Measurements from ENCODE around the gene LILRA1. TPM values are rescaled to one million over a fixed set of nuclear protein-coding genes. Genes with fewer than 3 reads are reported as not detected.

Gene LILRA1
- total and polyA plus RNA-seq, 9 of the 15 experiments (the other 6 are each of a cell fraction or from before 2014, with no cell fraction given) = not detected

DNA sequence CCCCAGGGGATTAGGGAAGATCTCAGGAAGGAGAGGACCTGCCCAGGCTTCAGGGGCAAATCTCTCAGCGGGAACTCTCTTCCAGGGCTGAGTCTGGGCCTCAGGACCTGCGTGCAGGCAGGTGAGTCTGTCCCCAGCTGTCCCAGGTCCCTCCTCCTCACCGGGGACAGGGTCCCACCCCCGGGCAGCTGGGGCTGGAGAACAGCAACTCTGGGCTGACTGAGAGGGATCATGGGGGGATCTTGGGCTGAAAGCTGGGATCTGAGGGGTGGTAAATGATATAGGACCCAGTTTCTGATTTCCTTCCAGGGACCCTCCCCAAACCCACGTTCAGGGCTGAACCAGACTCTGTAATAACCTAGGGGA is 14.3 kb downstream of the LILRA1 start:
- Histone ChIP-seq H3K79me2 (ENCODE audit: control insufficient read depth, insufficient read depth, low read length) (no peaks in the 10 kb centered on the region), H3K4me3 (no peak overlapping the region), H3K9ac (ENCODE audit: insufficient read depth in 1 of 2, low read depth in 2 of 2, low read length in 2 of 2) (no peak overlapping the region), H3K9me1 (ENCODE audit: control insufficient read depth, insufficient read depth, low read length) (no peaks in the 10 kb centered on the region), H3K36me3 (ENCODE audit: control insufficient read depth, insufficient read depth, low read length) (no peaks in the 10 kb centered on the region), H3K27ac (ENCODE audit: extremely low read depth, low read depth, low read length) (no peak overlapping the region), H3K27me3 (ENCODE audit: control insufficient read depth in 2 of 2, insufficient read depth in 2 of 2, low read length in 2 of 2) (peaks cover 16 to 34% of the 10 kb centered on the region in 2 experiments; a peak in 4 of 5 replicates), H4K20me1 (replicated peaks; ENCODE audit: control insufficient read depth, insufficient read depth, low read length) (no peaks in the 10 kb centered on the region; the same call in none of the 2 replicates), H3K4me1 (replicated peaks in 1 of 2; ENCODE audit: control insufficient read depth in 2 of 2, insufficient read depth in 2 of 2, low read length in 2 of 2) (no peaks in the 10 kb centered on the region), H2AFZ (ENCODE audit: low read depth, low read length) (no peak overlapping the region), H3K9me3 (replicated peaks; ENCODE audit: control insufficient read depth, insufficient read depth, low read depth, low read length) (no peaks in the 10 kb centered on the region), H3K4me2 (ENCODE audit: insufficient read depth, low read length) (no peak overlapping the region)
- no peak for ATAC-seq
- no peak for TF ChIP-seq ZKSCAN1 (IDR thresholded peaks at IDR 0.05; ENCODE audit: low read depth, low read length)
- no peak for TF ChIP-seq JUNB (CRISPR knock-in tag; conservative IDR thresholded peaks at IDR 0.05)
- 0% methylated on average over 4 of the region's 5 CpGs for WGBS (ENCODE audit: insufficient coverage, low coverage, missing lambda C conversion rate)
- no TSS peak for BruUV-seq (replicated peaks)
- ChIA-PET POLR2A (no interaction called here), CTCF (ENCODE audit: low intra/inter-chr PET ratio) (no interaction called here)
- in situ Hi-C loops (cut with MboI) = no loop called here
- intact Hi-C loops (cut with micrococcal nuclease) = no loop called here
- FAIRE-seq = no peak
- no peak for DNase-seq (ENCODE audit: extremely low read depth in 1 of 4, low spot score in 3 of 4)

- Histone ChIP-seq H3K79me2 (ENCODE audit: control insufficient read depth, insufficient read depth, low read length) (no peaks in the 10 kb centered on the region), H3K27ac (ENCODE audit: extremely low read depth, low read depth, low read length) (no peak overlapping the region), H3K4me1 (replicated peaks in 1 of 2; ENCODE audit: control insufficient read depth in 2 of 2, insufficient read depth in 2 of 2, low read length in 2 of 2) (no peaks in the 10 kb centered on the region), H3K9me1 (ENCODE audit: control insufficient read depth, insufficient read depth, low read length) (no peaks in the 10 kb centered on the region), H3K9ac (ENCODE audit: insufficient read depth in 1 of 2, low read depth in 2 of 2, low read length in 2 of 2) (no peak overlapping the region), H3K4me2 (ENCODE audit: insufficient read depth, low read length) (no peak overlapping the region), H2AFZ (ENCODE audit: low read depth, low read length) (no peak overlapping the region), H3K27me3 (ENCODE audit: control insufficient read depth in 2 of 2, insufficient read depth in 2 of 2, low read length in 2 of 2) (peaks cover 16 to 34% of the 10 kb centered on the region in 2 experiments; a peak in 4 of 5 replicates), H3K36me3 (ENCODE audit: control insufficient read depth, insufficient read depth, low read length) (no peaks in the 10 kb centered on the region), H4K20me1 (replicated peaks; ENCODE audit: control insufficient read depth, insufficient read depth, low read length) (no peaks in the 10 kb centered on the region; the same call in none of the 2 replicates), H3K9me3 (replicated peaks; ENCODE audit: control insufficient read depth, insufficient read depth, low read depth, low read length) (no peaks in the 10 kb centered on the region), H3K4me3 (no peak overlapping the region)
- in situ Hi-C loops (cut with MboI) (no loop called here), intact Hi-C loops (cut with micrococcal nuclease) (no loop called here)
- ATAC-seq = no peak
- no peak for FAIRE-seq
- TF ChIP-seq NR2F6 (CRISPR knock-in tag; IDR thresholded peaks at IDR 0.05) (no peak), CREB3L1 (IDR thresholded peaks at IDR 0.05; ENCODE audit: borderline replicate concordance, low read depth) (no peak), ZNF217 (CRISPR knock-in tag; IDR thresholded peaks at IDR 0.05) (no peak), MAFG (tag; conservative IDR thresholded peaks at IDR 0.05) (no peak), BDP1 (IDR thresholded peaks at IDR 0.05; ENCODE audit: insufficient read depth, insufficient read length) (no peak), PHB2 (IDR thresholded peaks at IDR 0.05; ENCODE audit: low read depth) (no peak), CAMTA2 (CRISPR knock-in tag; conservative IDR thresholded peaks at IDR 0.05) (no peak), SMAD2 (IDR thresholded peaks at IDR 0.05; ENCODE audit: low read depth, low read length) (no peak), HNRNPL (IDR thresholded peaks at IDR 0.05; ENCODE audit: low read depth, low read length) (no peak), CHD1 (IDR thresholded peaks at IDR 0.05; ENCODE audit: low read length) (no peak), NCOR1 (IDR thresholded peaks at IDR 0.05) (no peak), IRF2 (CRISPR knock-in tag; IDR thresholded peaks at IDR 0.05) (no peak), RBM25 (IDR thresholded peaks at IDR 0.05; ENCODE audit: low read depth, low read length, severe bottlenecking) (no peak)
- TF ChIP-seq, protein P1, sequence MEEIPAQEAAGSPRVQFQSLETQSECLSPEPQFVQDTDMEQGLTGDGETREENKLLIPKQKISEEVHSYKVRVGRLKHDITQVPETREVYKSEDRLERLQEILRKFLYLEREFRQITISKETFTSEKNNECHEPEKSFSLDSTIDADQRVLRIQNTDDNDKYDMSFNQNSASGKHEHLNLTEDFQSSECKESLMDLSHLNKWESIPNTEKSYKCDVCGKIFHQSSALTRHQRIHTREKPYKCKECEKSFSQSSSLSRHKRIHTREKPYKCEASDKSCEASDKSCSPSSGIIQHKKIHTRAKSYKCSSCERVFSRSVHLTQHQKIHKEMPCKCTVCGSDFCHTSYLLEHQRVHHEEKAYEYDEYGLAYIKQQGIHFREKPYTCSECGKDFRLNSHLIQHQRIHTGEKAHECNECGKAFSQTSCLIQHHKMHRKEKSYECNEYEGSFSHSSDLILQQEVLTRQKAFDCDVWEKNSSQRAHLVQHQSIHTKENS (CRISPR knock-in tag; IDR thresholded peaks at IDR 0.05) = no peak
- POLR2A ChIA-PET = interaction anchor here (0.6 kb wide), 1 partner anchor 1877 kb away, joined by 3 read pairs; no protein-coding TSS in a partner anchor
- WGBS (ENCODE audit: insufficient coverage, low coverage, missing lambda C conversion rate) = 0% methylated on average over 7 of the region's 7 CpGs
- no TSS peak for BruUV-seq (replicated peaks)
- CTCF ChIA-PET (ENCODE audit: low intra/inter-chr PET ratio) = no interaction called here
- no peak for DNase-seq (ENCODE audit: extremely low read depth in 1 of 4, low spot score in 3 of 4)
Measured at GRCh38 chr19:54608205-54608604, 14.8 kb downstream of the LILRA1 start.

All from K562 (cell line).